OCI-LY1 (cell line): ENCODE results near the gene NINJ2.

Source experiments
- H2AFZ ChIP-seq: fragments of 200-600 bp; sonication (generic), shearing (Covaris generic); 2 replicates; pipeline ENCODE4 v1.6.0; 2014; ENCODE audit warnings: antibody characterized with exemption, mild to moderate bottlenecking, low read length
- H3F3A ChIP-seq: fragments of 200-600 bp; sonication (generic), shearing (Covaris generic); 2 replicates; pipeline ENCODE4 v1.6.0; 2014; ENCODE audit warnings: mild to moderate bottlenecking, antibody characterized with exemption, low read length, moderate library complexity; ENCODE audit not compliant: insufficient read depth
- H3K27ac ChIP-seq: fragments of 200-600 bp; sonication (generic); 2 replicates; pipeline ENCODE4 v1.5.1; 2014; ENCODE audit warnings: low read length, mixed run types, mild to moderate bottlenecking, low read depth; ENCODE audit not compliant: poor library complexity, severe bottlenecking
- H3K27me3 ChIP-seq: fragments of 200-600 bp; sonication (generic); 2 replicates; pipeline ENCODE4 v1.6.0; 2014; ENCODE audit warnings: antibody characterized with exemption, mild to moderate bottlenecking, low read length, moderate library complexity; ENCODE audit not compliant: insufficient read depth
- H3K36me3 ChIP-seq: fragments of 200-600 bp; sonication (generic); 2 replicates; pipeline ENCODE4 v1.6.1; 2014; ENCODE audit warnings: mild to moderate bottlenecking, antibody characterized with exemption, low read length, moderate library complexity, mixed read lengths; ENCODE audit not compliant: insufficient read depth
- H3K4me1 ChIP-seq: fragments of 200-600 bp; sonication (generic); 2 replicates; pipeline ENCODE4 v1.5.1; 2014; ENCODE audit warnings: mild to moderate bottlenecking, low read length, moderate library complexity; ENCODE audit not compliant: insufficient read depth, severe bottlenecking
- H3K4me2 ChIP-seq: fragments of 200-600 bp; sonication (generic), shearing (Covaris generic); 2 replicates; pipeline ENCODE4 v1.6.1; 2014; ENCODE audit warnings: low read length
- H3K4me3 ChIP-seq: fragments of 200-600 bp; sonication (generic); 2 replicates; pipeline ENCODE4 v1.5.1; 2014; ENCODE audit warnings: low read length, low read depth, mild to moderate bottlenecking, mixed read lengths; ENCODE audit not compliant: poor library complexity, severe bottlenecking
- H3K79me2 ChIP-seq: fragments of 200-600 bp; shearing (Covaris generic); 2 replicates; pipeline ENCODE4 v1.6.1; 2016; ENCODE audit warnings: mixed run types, low read length, mixed read lengths; ENCODE audit not compliant: insufficient read depth
- H3K9ac ChIP-seq: fragments of 200-600 bp; sonication (generic), shearing (Covaris generic); 2 replicates; pipeline ENCODE4 v1.6.1; 2014; ENCODE audit warnings: mild to moderate bottlenecking, low read length, mixed read lengths
- H3K9me2 ChIP-seq: fragments of 200-600 bp; sonication (generic), shearing (Covaris generic); 2 replicates; pipeline ENCODE4 v1.6.1; 2014; ENCODE audit warnings: low read depth, mild to moderate bottlenecking, low read length, mixed read lengths
- H3K9me3 ChIP-seq: fragments of 200-600 bp; shearing (Covaris generic); 2 replicates; pipeline ENCODE4 v1.6.1; 2014; ENCODE audit warnings: low read length, mixed read lengths
- H4K20me1 ChIP-seq: fragments of 200-600 bp; sonication (generic), shearing (Covaris generic); 2 replicates; pipeline ENCODE4 v1.6.0; 2016; ENCODE audit warnings: mild to moderate bottlenecking, low read length; ENCODE audit not compliant: insufficient read depth
- CTCF ChIP-seq: fragments of 200-600 bp; sonication (generic), shearing (Covaris generic); IDR thresholded peaks from 2 replicates; pipeline ENCODE4 v1.5.1; 2017; ENCODE audit warnings: mild to moderate bottlenecking, antibody characterized with exemption, low read length, moderate library complexity, mixed read lengths
- EZH2 ChIP-seq: fragments of 200-600 bp; sonication (generic), shearing (Covaris generic); IDR thresholded peaks from 2 replicates; pipeline ENCODE4 v1.8.0; 2017; ENCODE audit warnings: borderline replicate concordance, mixed run types, mild to moderate bottlenecking, antibody characterized with exemption, low read length, moderate library complexity, mixed read lengths

Gene NINJ2

DNA sequence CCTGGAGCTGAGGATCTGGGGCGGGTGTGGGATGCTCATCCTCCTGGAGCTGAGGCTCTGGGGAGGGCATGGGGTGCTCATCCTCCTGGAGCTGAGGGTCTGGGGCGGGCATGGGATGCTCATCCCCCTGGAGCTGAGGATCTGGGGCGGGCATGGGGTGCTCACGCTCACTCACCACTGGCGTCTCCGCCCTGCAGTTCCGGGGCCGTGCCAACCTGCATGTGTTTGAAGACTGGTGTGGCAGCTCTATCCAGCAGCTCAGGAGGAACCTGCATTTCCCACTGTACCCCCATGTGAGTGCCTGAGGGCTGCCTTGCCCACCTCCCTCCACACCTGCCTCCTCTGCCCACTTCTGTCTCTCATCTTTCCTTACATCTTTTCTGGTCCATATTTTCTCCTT lies 119.1 kb downstream of the NINJ2 start:
- Histone ChIP-seq H3K9ac (no peak overlapping the region), H3K4me3 (no peak overlapping the region)

DNA sequence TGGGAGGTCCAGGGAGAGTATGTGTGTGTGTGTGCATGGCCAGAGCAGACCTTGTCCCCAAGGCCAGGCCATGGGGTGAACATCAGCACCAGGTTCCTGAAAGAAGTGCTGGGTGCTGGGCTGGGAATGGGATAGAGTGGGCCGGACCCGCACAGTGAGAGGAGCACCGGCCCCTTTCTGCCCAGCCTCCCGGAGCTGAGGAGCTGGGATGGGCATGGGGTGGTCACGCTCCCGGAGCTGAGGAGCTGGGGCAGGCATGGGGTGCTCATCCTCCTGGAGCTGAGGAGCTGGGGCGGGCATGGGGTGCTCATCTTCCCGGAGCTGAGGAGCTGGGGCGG lies 120.2 kb downstream of the NINJ2 start:
- H3K9ac ChIP-seq: no peak overlapping the region
- H3K27me3 ChIP-seq: peaks cover 7% of the 10 kb centered on the region
- H3K27ac ChIP-seq: no peak overlapping the region
- no peaks in the 10 kb centered on the region for H3K79me2 ChIP-seq
- no peaks in the 10 kb centered on the region for H3K9me3 ChIP-seq
- no peaks in the 10 kb centered on the region for H3K9me2 ChIP-seq
- no peak overlapping the region for H3K4me2 ChIP-seq
- peaks cover 12% of the 10 kb centered on the region for H3K4me1 ChIP-seq
- no peaks in the 10 kb centered on the region for H4K20me1 ChIP-seq
- no peak overlapping the region for H3K4me3 ChIP-seq
- TF ChIP-seq EZH2 (no peak), CTCF (no peak)
- no peaks in the 10 kb centered on the region for H3F3A ChIP-seq
- H3K36me3 ChIP-seq: no peaks in the 10 kb centered on the region
- no peak overlapping the region for H2AFZ ChIP-seq

More for the DNA sequence above, 119.1 kb downstream of the NINJ2 start:
- H3K4me1 ChIP-seq: peaks cover 12% of the 10 kb centered on the region
- H3K27me3 ChIP-seq: peaks cover 7% of the 10 kb centered on the region
- no peaks in the 10 kb centered on the region for H3K9me2 ChIP-seq
- H2AFZ ChIP-seq: no peak overlapping the region
- no peak overlapping the region for H3K4me2 ChIP-seq
- H3K9me3 ChIP-seq: no peaks in the 10 kb centered on the region
- no peaks in the 10 kb centered on the region for H3K79me2 ChIP-seq
- H3K27ac ChIP-seq: no peak overlapping the region
- no peaks in the 10 kb centered on the region for H3K36me3 ChIP-seq
- no peaks in the 10 kb centered on the region for H4K20me1 ChIP-seq
- no peaks in the 10 kb centered on the region for H3F3A ChIP-seq
- TF ChIP-seq CTCF (no peak), EZH2 (no peak)

DNA sequence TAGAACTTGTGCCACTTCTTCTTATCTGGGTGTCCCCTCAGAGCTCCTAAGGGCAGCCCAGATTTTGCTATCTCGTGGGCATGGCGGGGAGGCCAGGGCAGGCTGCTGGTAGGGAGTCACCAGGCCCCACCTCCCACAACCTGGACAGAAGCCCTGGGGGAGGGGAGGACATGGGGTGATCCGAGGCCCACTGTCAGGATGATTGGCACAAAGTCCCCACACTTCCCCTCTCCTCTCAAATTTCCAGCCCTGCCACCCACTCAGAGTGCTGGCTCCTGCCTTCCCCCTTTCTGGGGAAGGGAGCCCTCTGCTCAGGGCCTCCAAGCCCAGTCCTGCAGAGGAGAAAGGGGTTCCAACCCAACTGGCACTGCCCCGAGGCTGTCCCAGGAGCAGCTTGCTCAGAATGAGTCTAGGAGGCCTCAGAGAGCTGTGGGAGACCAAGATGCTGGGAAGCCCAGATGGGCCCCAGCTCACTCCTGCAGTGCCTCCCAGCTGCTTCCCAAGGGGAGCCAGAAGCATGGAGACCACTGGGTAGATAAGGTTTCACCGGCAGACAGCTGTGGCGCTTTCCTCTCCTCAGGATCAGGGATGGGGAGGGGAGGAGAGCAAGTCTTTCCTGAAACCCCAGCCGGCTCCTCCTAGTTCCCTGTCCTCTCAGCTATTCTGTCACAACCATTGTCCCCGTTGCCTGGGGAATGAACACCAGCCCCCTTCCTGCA lies 120.7 kb downstream of the NINJ2 start:
- Histone ChIP-seq H3K27ac (no peak overlapping the region), H4K20me1 (no peaks in the 10 kb centered on the region)
- TF ChIP-seq CTCF (no peak), EZH2 (no peak)

More for the DNA sequence above, 120.7 kb downstream of the NINJ2 start:
- Histone ChIP-seq H3K4me3 (no peak overlapping the region), H3K79me2 (no peaks in the 10 kb centered on the region), H3K4me1 (peaks cover 12% of the 10 kb centered on the region), H3K27me3 (peaks cover 7% of the 10 kb centered on the region), H2AFZ (no peak overlapping the region), H3K9me2 (no peaks in the 10 kb centered on the region), H3K9me3 (no peaks in the 10 kb centered on the region), H3K36me3 (no peaks in the 10 kb centered on the region), H3K9ac (no peak overlapping the region), H3K4me2 (no peak overlapping the region), H3F3A (no peaks in the 10 kb centered on the region)
